GM19467 (cell line): ENCODE measurements around the gene OR2T3.
A peak's percentile ranks its signal among the peaks of the same experiment; 100 is the strongest.
"Not testable (repeated sequence)": the region's sequence is repeated elsewhere in the genome, so short reads cannot be mapped to it uniquely, and the experiment has no call there.

Source experiments
- ATAC-seq: cut with Tn5 transposase; IDR thresholded peaks from one replicate; pipeline ENCODE4 v1.9.1; 2021; ENCODE audit warnings: mild to moderate bottlenecking, moderate library complexity; ENCODE audit not compliant: unreplicated experiment

OR2T3 gene, protein sequence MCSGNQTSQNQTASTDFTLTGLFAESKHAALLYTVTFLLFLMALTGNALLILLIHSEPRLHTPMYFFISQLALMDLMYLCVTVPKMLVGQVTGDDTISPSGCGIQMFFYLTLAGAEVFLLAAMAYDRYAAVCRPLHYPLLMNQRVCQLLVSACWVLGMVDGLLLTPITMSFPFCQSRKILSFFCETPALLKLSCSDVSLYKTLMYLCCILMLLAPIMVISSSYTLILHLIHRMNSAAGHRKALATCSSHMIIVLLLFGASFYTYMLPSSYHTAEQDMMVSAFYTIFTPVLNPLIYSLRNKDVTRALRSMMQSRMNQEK

DNA sequence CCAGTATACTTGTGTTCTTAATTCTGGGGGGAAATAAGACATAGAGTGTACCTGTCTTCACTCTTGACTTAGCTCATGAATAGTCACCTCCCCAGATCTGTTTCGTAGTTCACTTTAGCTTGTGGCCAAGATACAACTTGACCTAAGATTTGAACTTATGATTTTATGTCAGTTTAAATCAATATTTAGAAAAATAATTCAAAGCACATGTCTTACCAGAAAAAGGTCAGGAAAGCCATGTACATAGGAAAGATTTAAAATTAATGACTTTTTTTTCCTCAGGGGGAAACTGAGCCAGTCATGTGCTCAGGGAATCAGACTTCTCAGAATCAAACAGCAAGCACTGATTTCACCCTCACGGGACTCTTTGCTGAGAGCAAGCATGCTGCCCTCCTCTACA lies at the start of gene OR2T3:
Gene OR2T3 (plus strand): TSS at position 301 of the 400 bp plus-strand sequence. CDS start 0 bp downstream, at position 301.
- ATAC-seq: not testable (repeated sequence)

DNA sequence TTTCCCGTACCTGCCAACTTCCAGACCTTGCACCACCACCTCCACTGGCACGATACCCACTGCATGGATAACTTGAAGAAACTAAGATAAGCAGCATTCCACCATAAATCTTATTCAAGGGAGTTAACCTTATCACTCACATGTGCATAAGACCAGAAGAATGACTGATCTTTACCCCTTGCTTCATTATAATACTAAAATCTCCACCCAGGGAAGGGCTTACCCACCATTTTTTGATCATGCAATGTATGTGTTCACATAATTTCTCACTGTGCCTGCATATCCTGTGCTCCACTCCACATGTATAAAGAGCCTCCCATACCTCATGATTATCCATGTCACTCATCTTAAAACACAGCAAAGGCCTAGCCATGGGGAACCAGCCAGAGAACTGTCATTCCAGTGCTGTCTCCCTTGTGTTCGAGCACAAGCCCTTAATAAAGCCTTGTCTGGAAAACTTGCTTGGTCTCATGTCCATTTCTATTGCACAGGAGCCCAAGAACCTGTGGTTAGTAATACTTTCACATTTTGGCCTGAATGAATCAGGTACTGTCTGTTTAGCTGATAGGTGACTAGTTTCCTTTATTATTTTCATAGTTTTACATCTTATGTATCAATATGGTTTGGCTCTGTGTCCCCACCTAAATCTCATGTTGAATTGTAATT lies 45.5 kb upstream of the OR2T3 start:
- peak; percentile 45 for ATAC-seq

DNA sequence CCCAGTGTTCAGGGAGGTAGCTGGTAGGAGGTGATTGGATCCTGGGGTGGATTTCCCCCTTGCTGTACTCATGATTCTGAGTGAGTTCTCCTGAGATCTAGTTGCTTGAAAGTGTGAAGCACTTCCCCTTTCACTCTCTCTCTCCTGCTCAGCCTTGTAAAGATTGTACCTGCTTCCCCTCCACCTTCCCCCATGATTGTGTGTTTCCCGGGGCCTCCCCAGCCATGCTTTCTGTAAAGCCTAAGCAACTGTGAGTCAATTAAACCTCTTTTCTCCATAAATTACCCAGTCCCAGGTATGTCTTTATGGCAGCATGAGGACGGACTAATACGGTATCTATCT lies 45.0 kb upstream of the OR2T3 start:
- peak; percentile 87 for ATAC-seq

DNA sequence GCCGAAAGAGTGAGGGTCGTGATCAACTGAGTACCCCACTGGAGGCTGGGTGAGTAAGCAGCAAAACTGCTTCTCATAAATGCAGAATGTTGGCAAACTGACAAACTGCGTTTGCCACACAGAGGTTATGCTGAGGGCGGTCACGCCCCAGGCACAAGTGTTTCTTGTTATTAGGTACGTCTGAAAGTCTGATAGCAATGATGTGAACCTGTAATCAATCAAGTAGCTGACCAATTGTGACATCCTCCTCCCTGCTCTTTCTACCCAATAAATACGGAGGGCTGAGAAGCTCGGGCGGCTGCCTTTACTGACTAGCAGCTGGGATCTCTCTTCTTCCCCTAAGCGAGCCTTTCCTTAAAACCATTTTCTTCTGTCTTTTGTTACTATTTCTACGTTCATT lies 41.5 kb upstream of the OR2T3 start:
- not testable (repeated sequence) for ATAC-seq

DNA sequence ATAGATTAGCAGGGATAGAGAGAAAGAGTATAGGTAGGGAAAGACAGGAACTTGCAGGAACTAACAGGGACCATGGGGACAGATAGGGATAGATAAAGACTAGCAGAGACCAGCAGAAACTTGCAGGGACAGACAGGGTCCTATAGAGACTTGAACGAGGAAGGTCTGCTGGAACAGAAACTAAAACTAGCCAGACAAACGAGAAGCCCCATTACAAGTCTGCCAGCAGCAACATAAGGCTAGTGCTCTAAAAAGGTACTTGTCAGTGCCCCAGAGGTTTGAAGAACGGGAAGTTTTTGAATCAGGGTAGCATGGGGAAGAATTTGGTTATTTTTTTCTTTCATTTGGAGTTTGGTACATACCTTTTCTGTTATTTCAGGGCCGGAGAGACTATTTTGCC lies 41.0 kb upstream of the OR2T3 start:
- not testable (repeated sequence) for ATAC-seq

DNA sequence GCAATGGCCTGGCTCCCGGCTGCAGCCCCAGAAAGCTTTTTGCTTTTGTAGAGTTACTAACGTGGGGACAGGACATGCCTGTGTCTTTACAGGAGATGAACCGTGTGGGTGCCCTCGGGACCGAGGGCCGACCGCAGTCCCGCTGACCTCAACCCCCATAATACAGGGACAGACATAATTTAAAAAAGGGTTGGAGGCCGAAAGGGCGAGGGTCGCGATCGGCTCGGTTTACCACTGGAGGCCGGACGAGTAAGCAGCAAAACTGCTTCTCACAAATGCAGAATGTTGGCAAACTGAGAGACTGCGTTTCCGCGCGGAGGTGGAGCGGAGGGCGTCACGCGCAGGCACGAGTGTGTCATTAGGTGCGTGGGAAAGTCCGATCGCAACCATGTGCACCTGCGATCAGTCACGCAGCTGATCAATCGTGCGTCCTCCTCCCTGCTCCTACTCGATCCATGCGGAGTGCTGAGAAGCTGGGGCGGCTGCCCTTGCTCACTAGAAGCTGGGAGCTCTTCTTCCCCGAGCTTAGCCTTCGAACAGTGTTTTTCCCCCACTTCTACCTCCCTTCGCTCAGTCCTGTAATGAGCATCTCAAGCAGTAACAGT lies 39.2 kb upstream of the OR2T3 start:
- ATAC-seq: not testable (repeated sequence)

DNA sequence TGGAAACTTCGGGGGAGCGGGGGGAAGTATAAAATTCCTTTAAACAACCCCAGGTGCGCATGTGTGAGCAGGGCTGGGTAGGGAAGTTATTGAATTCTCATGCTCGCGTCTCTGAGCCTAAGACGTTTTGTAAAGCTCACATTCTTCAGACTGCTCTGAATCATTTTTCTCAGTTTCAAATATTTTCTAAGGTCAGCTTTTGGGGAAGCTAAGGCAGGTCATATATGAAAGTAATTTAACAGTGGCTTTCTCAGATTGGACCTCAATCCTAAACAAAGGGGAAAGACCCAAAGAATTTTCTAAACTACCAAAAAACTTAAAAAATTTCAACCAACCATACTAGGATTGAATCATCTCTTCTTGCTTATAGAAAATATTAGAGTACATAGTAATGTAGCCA lies 38.2 kb upstream of the OR2T3 start:
- not testable (repeated sequence) for ATAC-seq

DNA sequence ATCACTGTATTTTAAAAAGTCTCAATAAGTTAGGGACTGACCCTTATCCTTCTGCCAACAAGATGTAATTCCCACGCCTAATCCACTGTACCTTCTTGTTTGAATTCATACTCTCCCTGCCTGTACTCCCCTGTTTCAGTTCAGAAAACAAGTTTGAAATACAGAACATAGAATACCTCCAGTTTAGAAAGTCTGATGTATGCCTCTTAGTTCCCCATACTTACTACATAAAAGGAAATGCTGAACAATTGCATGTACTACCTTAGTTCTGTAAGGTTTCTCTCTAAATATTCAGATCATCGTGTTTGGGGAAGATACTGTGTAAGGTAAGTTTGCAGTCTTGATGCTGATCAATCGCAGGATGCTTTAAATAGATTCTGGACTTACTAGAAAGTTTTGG lies 36.8 kb upstream of the OR2T3 start:
- not testable (repeated sequence) for ATAC-seq

DNA sequence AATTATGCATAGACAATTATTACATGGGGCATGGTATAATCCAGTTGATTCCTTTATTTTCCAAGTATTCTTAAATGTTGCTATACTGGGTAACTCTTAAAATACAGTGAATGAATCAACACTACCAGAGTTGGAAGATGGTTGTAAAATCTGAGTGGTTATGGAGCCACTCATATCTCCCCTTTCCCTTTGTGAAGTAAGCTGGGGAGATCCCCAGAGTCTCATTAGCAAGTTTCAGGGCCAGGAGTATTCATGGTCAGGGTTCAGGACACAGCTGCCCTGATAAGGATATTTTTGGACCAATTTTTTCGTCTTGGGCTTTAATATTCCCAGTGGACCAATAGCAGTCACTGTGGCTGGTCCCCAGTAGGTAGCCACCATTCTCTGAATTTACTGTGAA lies 34.5 kb upstream of the OR2T3 start:
- ATAC-seq: not testable (repeated sequence)

DNA sequence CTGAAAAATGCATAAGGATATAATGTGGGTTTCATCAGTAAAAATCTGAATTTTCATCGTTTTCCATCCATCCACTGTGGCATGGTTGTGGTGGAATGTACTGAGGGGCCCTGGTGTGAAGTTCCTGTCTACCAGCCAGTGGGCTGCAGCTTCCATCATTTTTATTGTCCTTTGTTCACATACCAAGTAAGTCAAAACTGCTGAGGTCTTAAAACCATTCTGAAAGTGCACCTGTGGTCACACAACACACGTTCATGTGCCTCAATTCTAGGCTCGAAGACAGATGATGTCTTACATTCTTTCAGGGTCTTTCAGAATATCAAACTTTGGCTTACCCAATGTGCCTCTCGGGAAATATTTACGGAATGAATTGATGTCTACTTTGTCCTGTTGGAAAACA lies 33.9 kb upstream of the OR2T3 start:
- ATAC-seq: not testable (repeated sequence)

DNA sequence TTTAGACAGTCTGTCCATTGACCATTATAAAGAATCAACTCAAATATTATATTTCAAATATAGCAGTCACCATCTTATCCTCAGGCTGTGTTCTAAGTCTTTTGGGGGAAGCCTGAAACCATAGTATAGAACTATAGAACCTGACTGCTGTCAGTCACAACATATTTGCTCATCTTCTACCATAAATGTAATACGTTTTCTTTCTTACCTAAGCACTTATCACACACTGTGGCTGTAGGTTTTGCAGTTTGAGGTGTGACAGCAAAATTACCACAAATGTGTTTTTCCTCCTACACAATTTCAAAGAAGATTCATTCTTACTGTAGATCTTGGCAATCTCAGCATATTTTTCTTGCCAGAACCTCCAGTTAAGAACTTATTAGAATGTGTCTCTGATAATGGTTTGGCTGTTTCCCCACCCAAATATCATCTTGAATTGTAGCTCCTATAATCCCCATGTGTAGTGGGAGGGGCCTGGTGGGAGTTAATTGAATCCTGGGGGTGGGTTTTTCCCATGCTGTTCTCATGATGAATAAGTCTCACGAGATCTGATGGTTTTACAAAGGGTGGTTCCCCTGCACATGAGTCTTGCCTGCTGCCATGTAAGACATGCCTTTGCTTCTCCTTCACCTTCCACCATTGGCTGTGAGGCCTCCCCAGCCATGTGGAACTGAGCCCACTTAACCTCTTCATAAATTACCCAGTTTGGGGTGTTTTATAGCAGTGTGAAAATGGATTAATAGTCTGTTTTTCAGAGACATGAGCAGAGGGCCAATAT lies 30.5 kb upstream of the OR2T3 start:
- ATAC-seq: not testable (repeated sequence)

DNA sequence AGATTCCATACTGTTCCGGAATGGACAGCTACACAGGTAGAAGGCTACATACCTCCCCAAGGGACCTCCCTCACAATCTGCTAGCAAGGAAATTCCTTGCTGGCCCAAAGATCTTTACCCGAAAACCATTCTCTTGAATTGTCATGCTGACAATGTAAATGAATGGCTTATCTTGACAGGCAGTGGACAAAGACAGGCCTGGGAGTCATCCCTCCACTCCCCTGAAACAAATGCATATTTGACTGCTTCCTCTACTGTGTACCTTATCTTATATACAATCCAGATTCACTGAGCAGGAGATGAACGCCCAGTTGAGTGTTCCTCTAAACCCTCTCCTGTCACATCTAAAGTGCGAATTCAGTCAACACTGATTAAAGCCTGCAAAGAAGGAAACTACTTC lies 28.5 kb upstream of the OR2T3 start:
- not testable (repeated sequence) for ATAC-seq

DNA sequence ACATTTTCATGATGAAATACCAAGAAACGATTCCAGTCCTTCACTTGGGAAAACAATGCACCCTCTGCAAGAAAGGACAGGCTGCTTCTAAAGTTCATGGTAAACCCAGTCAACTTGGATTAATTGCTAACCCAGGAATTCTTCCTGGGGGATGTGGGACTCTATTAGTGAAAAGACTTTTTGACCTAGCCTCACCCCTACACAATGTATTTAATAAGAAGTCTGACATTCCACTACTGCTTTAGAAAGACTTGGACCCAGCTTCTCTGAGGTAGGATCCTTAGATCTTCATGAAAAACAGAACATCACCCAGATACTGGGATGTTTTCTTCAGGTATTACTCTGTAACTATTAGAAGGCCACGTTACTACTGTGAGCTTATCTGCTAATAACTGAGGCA lies 27.8 kb upstream of the OR2T3 start, which contains the start of gene OR2T2:
Gene OR2T2 (plus strand): TSS at position 239 of the 400 bp plus-strand sequence. CDS start 7,161 bp downstream, outside the sequence.
- not testable (repeated sequence) for ATAC-seq

DNA sequence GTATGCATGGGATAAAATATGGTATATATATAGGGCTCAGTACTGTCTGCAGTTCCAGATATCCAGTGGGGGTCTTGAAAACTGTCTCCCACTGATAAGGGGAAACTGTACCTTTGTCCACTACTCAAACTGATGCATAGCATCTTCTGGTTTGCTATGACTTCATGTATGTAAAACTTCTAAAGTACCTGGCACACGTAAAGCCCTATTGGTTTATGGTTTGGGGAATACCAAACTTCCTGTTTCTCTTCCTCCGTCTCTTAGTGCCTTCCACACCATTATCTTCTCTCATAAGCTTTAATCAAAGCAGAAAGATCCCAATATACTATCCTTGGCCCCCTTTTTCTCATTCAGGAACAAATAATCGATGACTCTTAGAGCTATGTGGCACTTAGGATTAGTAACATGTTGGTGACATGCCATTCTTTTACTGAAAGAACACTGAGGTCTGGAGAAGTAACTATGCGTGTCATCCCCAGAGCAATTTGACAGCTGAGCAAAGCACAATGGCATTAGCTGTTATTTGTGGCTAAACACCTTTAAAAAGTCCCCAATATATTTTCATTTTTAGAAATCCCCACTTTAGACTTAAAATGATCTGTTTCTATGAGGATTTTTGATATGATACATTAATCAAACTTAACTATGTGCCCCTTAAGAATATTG lies 24.6 kb upstream of the OR2T3 start:
- peak; percentile 42 for ATAC-seq

DNA sequence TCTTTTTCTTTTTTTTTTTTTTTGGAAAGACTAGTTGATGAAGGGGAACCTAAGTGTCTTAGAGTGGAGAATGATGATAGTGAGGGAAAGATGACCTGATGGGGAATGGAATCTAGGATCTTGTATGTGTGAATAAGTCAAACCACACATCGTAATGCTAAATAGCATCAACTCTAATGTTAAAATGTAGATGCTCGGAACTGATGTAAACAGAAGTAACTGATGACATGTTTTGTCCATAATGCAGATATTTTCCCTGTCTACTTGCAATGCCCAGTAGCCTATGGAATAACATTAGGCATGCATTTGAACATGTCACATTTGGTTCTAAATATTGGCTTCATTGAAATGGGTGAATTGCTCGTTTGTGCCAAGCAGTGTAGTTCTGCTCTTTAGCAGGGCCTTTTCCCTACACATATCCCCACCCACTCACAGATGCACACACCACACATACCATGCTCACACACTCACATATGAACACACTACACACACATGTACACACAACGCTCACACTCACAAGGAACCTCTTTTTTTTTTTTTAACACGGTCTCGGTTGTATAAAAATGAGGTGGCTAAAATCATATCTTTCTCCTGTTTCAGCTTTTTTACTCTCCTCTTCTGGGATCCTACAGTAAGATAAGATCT lies 23.2 kb upstream of the OR2T3 start:
- ATAC-seq: not testable (repeated sequence)

DNA sequence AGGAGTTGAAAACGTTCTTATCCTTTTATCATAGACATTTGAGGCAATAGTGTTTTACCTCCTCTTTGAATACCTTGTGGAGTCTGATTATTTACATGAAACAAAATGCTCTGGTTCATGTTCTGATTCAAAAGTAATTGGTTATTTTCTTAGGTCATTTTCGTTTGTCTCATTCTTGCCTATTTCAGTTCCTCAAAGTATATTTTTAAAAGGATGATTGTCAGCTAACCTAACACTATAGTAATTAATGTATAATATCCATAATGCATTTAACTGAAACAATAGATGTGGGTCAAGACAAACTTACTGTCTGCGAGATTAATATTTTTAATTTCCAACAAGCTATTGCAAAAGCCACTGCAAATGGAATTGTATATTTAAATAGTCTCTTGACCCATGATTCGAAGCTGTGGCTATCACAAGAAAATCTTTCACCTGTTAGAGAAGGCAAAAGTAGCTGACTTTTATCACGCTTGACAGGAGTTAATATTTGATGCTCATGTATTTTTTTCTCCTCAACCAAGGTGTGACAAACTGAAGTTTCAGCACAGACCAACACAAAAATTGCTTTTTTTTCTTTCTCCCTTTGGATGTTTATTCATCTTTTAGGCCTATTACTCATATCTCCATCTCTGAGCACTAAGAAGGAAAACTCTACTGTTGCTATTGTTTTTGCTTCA lies 22.5 kb upstream of the OR2T3 start:
- ATAC-seq: peak; percentile 51

DNA sequence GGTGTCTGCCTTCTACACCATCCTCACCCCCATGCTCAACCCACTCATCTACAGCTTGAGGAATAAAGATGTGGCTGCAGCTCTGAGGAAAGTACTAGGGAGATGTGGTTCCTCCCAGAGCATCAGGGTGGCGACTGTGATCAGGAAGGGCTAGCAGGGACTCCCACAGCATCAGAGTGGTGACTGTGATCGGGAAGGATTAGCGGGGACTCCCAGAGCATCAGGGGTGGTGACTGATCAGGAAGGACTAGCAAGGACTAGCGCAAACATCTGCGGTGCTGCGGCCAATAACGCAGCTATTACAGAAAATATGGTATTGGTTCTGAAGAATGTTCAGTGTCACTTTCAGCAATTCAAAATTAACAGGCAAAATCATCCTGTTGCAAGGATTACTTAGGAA lies 19.5 kb upstream of the OR2T3 start:
- ATAC-seq: not testable (repeated sequence)

DNA sequence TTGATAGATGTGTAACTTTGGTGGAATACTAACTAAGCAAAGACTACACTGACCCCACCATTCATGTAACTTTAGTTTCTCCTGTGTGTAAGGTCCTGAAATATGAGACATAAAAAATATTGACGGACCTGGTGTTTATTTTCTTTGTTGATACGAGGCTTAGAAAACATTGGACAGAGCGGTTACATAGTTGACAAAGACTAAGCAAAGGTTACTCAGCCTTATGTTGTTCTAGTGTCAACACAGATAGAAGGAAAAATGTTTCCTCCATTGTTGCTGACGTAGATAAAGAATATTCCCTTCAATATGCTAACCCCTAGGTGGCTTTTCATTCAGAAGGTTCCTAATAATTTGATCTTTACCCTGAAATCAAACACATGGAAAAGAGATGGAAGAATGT lies 18.1 kb upstream of the OR2T3 start:
- ATAC-seq: not testable (repeated sequence)

DNA sequence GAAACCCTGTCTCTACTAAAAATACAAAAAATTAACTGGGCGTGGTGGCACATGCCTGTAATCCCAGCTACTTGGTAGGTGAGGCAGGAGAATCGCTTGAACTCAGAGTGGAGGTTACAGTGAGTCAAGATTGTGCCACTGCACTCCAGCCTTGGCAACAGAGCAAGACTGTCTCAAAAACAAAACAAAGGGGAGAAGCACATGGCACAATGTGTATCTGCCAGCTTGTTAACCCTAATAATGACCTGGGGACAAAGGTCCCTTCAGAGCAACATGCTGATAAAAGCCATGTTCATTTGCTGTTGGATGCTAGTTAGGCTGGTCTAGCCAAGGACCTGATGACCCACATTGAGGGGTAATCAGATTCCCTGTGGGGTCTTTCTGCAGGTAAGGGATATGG lies 16.5 kb upstream of the OR2T3 start:
- ATAC-seq: not testable (repeated sequence)
